ENCODE measurements around the gene ZSWIM6. TPM values are rescaled to one million over a fixed set of nuclear protein-coding genes. Genes with fewer than 3 reads are reported as not detected.

The ZSWIM6 gene
- total and polyA plus RNA-seq, 8 donors: 2.9 to 39.3 (median 15.4) TPM

DNA sequence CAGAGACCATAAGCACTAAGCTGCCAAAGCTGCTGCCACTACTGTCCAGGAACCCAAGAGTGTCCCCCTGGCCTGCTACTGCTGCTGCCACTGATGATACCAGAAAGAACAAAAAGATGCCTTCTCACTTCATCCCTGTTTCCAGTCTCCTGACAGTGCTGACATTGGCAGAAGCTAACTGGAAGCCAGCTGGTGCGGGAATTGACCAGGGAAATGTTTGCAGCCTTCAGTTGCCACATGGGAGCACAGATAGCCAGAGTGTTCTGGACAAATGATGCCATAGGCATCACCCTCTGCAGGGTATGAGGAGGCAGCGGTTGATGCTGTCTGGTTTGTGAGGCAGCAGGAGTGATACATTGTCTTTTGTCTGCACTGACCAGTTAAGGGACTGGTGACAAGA, 258.4 kb downstream of the ZSWIM6 start:
- 87 to 100% (median 96%) methylated on average over 2 of the region's 2 CpGs for WGBS, 5 donors
- Histone ChIP-seq H3K27ac (no peak overlapping the region), H3K4me3 (no peak overlapping the region), H3K36me3 (no peaks in the 10 kb centered on the region), H3K4me1 (peaks cover 0 to 9% (median 4%) of the 10 kb centered on the region in 4 donors), H3K9me3 (no peaks in the 10 kb centered on the region), H3K27me3 (no peaks in the 10 kb centered on the region)
- no peak for DNase-seq
- intact Hi-C loops (cut with DNase I; ENCODE audit: low total_unique reads): no loop called here
- TF ChIP-seq POLR2A (IDR thresholded peaks at IDR 0.05): no peak
- TF ChIP-seq, protein P1, sequence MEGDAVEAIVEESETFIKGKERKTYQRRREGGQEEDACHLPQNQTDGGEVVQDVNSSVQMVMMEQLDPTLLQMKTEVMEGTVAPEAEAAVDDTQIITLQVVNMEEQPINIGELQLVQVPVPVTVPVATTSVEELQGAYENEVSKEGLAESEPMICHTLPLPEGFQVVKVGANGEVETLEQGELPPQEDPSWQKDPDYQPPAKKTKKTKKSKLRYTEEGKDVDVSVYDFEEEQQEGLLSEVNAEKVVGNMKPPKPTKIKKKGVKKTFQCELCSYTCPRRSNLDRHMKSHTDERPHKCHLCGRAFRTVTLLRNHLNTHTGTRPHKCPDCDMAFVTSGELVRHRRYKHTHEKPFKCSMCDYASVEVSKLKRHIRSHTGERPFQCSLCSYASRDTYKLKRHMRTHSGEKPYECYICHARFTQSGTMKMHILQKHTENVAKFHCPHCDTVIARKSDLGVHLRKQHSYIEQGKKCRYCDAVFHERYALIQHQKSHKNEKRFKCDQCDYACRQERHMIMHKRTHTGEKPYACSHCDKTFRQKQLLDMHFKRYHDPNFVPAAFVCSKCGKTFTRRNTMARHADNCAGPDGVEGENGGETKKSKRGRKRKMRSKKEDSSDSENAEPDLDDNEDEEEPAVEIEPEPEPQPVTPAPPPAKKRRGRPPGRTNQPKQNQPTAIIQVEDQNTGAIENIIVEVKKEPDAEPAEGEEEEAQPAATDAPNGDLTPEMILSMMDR (IDR thresholded peaks at IDR 0.05): no peak
- TF ChIP-seq POLR2AphosphoS5 (IDR thresholded peaks at IDR 0.05): no peak
- no peak for TF ChIP-seq EP300 (IDR thresholded peaks at IDR 0.05)

DNA sequence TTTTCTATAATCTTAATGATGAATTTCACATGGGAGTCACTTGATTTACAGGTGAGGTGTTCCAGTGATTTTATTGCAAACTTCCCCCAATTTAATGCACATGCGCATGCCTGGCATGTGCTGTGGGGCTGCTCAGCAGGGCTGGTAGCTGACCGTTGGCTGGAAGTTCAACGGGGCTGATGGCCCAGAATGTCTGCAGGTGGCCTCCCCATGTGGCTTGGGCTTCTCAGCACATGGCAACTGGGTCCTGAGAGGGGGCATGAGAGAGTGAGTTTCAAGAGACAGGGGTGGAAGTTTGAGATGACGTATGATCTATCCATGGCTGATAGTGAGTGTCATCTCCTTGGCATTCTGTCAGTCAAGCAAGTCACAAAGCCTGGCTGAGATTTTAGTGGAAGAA, 259.8 kb downstream of the ZSWIM6 start:
- WGBS, 5 donors: 90 to 98% (median 93%) methylated on average over 4 of the region's 4 CpGs
- Histone ChIP-seq H3K27ac (no peak overlapping the region), H3K36me3 (no peaks in the 10 kb centered on the region), H3K9me3 (no peaks in the 10 kb centered on the region), H3K27me3 (no peaks in the 10 kb centered on the region), H3K4me1 (peaks cover 0 to under 1% (median 0%) of the 10 kb centered on the region in 4 donors), H3K4me3 (no peak overlapping the region)
- DNase-seq: no peak
- intact Hi-C loops (cut with DNase I; ENCODE audit: low total_unique reads): no loop called here
- TF ChIP-seq EP300 (IDR thresholded peaks at IDR 0.05) (no peak), POLR2AphosphoS5 (IDR thresholded peaks at IDR 0.05) (no peak), POLR2A (IDR thresholded peaks at IDR 0.05) (no peak)
- TF ChIP-seq, protein P1 (IDR thresholded peaks at IDR 0.05): no peak

- no peaks in the 10 kb centered on the region for H3K9me3 ChIP-seq
- H3K4me1 ChIP-seq: peaks cover 0 to 12% (median 9%) of the 10 kb centered on the region in 4 donors
- TF ChIP-seq POLR2AphosphoS5 (IDR thresholded peaks at IDR 0.05) (no peak), EP300 (IDR thresholded peaks at IDR 0.05) (no peak), POLR2A (IDR thresholded peaks at IDR 0.05) (no peak)
- TF ChIP-seq, protein P1 (IDR thresholded peaks at IDR 0.05): no peak
- no peak overlapping the region for H3K4me3 ChIP-seq
- no peaks in the 10 kb centered on the region for H3K36me3 ChIP-seq
- DNase-seq: no peak
- intact Hi-C loops (cut with DNase I; ENCODE audit: low total_unique reads): no loop called here
- H3K27me3 ChIP-seq: no peaks in the 10 kb centered on the region
- H3K27ac ChIP-seq: no peak overlapping the region
Observed at GRCh38 chr5:61595426-61595825, 263.4 kb downstream of the ZSWIM6 start.

Other genes with a start within 250 kb of the ZSWIM6 start
- gene SMIM15, start 169.8 kb upstream of the ZSWIM6 start, total RNA-seq: 10 to 100 TPM; 21.6 to 60.8 (median 25.2) TPM
- gene SMIM15, start 169.8 kb upstream of the ZSWIM6 start, polyA plus RNA-seq: 10 to 100 TPM; 22.2 to 44.3 (median 34.6) TPM

Data from stomach (tissue), 9 donors.